Left renal cortex interstitium (tissue), 4 donors: ENCODE measurements around the gene FOXP1. TPM values are rescaled to one million over a fixed set of nuclear protein-coding genes. Genes with fewer than 3 reads are reported as not detected.
"Not testable (repeated sequence)": the region's sequence is repeated elsewhere in the genome, so short reads cannot be mapped to it uniquely, and the experiment has no call there.

Experiments
- DNase-seq, 4 donors: peaks; one replicate each; pipeline ENCODE4 v3.0.0-alpha.2; 2013; ENCODE audit warnings: low read depth in 4 of 4, low spot score in 2 of 4, missing footprints in 1 of 4
- polyA plus RNA-seq, 4 donors: library from polyadenylated mRNA; unstranded; fragments of 120-200 nt; gene quantifications; one replicate each; pipeline ENCODE4 v1.2.1, GENCODE V29; 2013; ENCODE audit not compliant: insufficient read length in 4 of 4

Gene FOXP1
- polyA plus RNA-seq, 4 donors: 31.2 to 45.8 (median 38.9) TPM

- no peak for DNase-seq
Measured at GRCh38 chr3:71039332-71039731, 544.2 kb downstream of the FOXP1 start.

GRCh38 chr3:71037775-71038174 lies 545.8 kb downstream of the FOXP1 start:
- DNase-seq: no peak

- DNase-seq: no peak
Measured at GRCh38 chr3:71035886-71036285, 547.6 kb downstream of the FOXP1 start.

- no peak for DNase-seq
Measured at GRCh38 chr3:71035314-71035713, 548.2 kb downstream of the FOXP1 start.

GRCh38 chr3:71033681-71034220 lies 549.8 kb downstream of the FOXP1 start:
- DNase-seq: no peak

GRCh38 chr3:71031914-71032521 lies 551.5 kb downstream of the FOXP1 start:
- no peak for DNase-seq

- no peak for DNase-seq
Measured at GRCh38 chr3:71031181-71031580, 552.3 kb downstream of the FOXP1 start.

- DNase-seq: no peak
Measured at GRCh38 chr3:71030748-71031147, 552.8 kb downstream of the FOXP1 start.

- no peak for DNase-seq
Measured at GRCh38 chr3:71029770-71030169, 553.8 kb downstream of the FOXP1 start.

GRCh38 chr3:71028802-71029201 lies 554.7 kb downstream of the FOXP1 start:
- DNase-seq: no peak

- no peak for DNase-seq
Measured at GRCh38 chr3:71028184-71028583, 555.3 kb downstream of the FOXP1 start.

GRCh38 chr3:71026634-71027578 lies 556.6 kb downstream of the FOXP1 start:
- DNase-seq: no peak

- DNase-seq: no peak
Measured at GRCh38 chr3:71025516-71025915, 558.0 kb downstream of the FOXP1 start.

- DNase-seq: no peak
Measured at GRCh38 chr3:71025010-71025409, 558.5 kb downstream of the FOXP1 start.

GRCh38 chr3:71022551-71023335 lies 560.8 kb downstream of the FOXP1 start:
- DNase-seq: no peak

- no peak for DNase-seq
Measured at GRCh38 chr3:71018799-71019198, 564.7 kb downstream of the FOXP1 start.

GRCh38 chr3:71016178-71016845 lies 567.2 kb downstream of the FOXP1 start:
- DNase-seq: no peak

GRCh38 chr3:71014616-71015015 lies 568.9 kb downstream of the FOXP1 start:
- DNase-seq: not testable (repeated sequence)

- no peak for DNase-seq
Measured at GRCh38 chr3:71012971-71013370, 570.6 kb downstream of the FOXP1 start.

- no peak for DNase-seq
Measured at GRCh38 chr3:71011565-71012287, 571.8 kb downstream of the FOXP1 start.
